H9 (cell line): ENCODE results near the gene CFDP1. TPM values are rescaled to one million over a fixed set of nuclear protein-coding genes. Genes with fewer than 3 reads are reported as not detected.
A peak's percentile ranks its signal among the peaks of the same experiment; 100 is the strongest.

ENCODE experiments used
- DNase-seq: peaks from one replicate; pipeline ENCODE4 v3.0.0-alpha.2; 2017
- H2AFZ ChIP-seq: one replicate; pipeline ENCODE4 v1.6.1; 2013; ENCODE audit warnings: mild to moderate bottlenecking, low read length, control low read depth, moderate library complexity
- H2AK5ac ChIP-seq: 2 replicates; pipeline ENCODE4 v1.6.1; 2013; ENCODE audit warnings: low read length, control low read depth, mixed read lengths; ENCODE audit not compliant: insufficient read length
- H2BK120ac ChIP-seq: one replicate; pipeline ENCODE4 v1.6.1; 2013; ENCODE audit warnings: low read depth, mild to moderate bottlenecking, low read length, control low read depth, inconsistent platforms; ENCODE audit not compliant: poor library complexity, severe bottlenecking
- H2BK12ac ChIP-seq: 2 replicates; pipeline ENCODE4 v1.6.1; 2013; ENCODE audit warnings: low read length, control low read depth, mixed read lengths, low read depth; ENCODE audit not compliant: insufficient read length
- H2BK15ac ChIP-seq: 2 replicates; pipeline ENCODE4 v1.6.1; 2013; ENCODE audit warnings: low read depth, low read length, control low read depth
- H2BK20ac ChIP-seq: one replicate; pipeline ENCODE4 v1.6.1; 2013; ENCODE audit warnings: low read depth, mild to moderate bottlenecking, low read length, control low read depth, inconsistent platforms; ENCODE audit not compliant: poor library complexity, severe bottlenecking
- H2BK5ac ChIP-seq: 2 replicates; pipeline ENCODE4 v1.6.1; 2013; ENCODE audit warnings: low read length, control low read depth, mixed read lengths; ENCODE audit not compliant: insufficient read length
- H3K14ac ChIP-seq: 2 replicates; pipeline ENCODE4 v1.6.1; 2013; ENCODE audit warnings: low read length, control low read depth; ENCODE audit not compliant: insufficient read depth
- H3K18ac ChIP-seq: 2 replicates; pipeline ENCODE4 v1.6.1; 2013; ENCODE audit warnings: low read depth, mild to moderate bottlenecking, mixed read lengths, low read length, control low read depth; ENCODE audit not compliant: insufficient read length
- H3K23ac ChIP-seq: 2 replicates; pipeline ENCODE4 v1.6.1; 2013; ENCODE audit warnings: low read length, control low read depth, mixed read lengths, low read depth; ENCODE audit not compliant: insufficient read length
- H3K23me2 ChIP-seq: 2 replicates; pipeline ENCODE4 v1.6.1; 2013; ENCODE audit warnings: low read depth, mild to moderate bottlenecking, mixed read lengths, low read length, control low read depth; ENCODE audit not compliant: insufficient read length, poor library complexity, severe bottlenecking
- H3K27ac ChIP-seq: 2 replicates; pipeline ENCODE4 v1.5.1; 2013; ENCODE audit warnings: low read length, control low read depth, mixed read lengths, low read depth; ENCODE audit not compliant: insufficient read length
- H3K27me3 ChIP-seq: 2 replicates; pipeline ENCODE4 v1.6.1; 2013; ENCODE audit warnings: low read length, control low read depth, inconsistent platforms; ENCODE audit not compliant: insufficient read depth
- H3K4ac ChIP-seq: 2 replicates; pipeline ENCODE4 v1.6.1; 2013; ENCODE audit warnings: low read depth, mild to moderate bottlenecking, control low read depth, inconsistent platforms, low read length, moderate library complexity
- H3K4me1 ChIP-seq: 2 replicates; pipeline ENCODE4 v1.6.1; 2013; ENCODE audit warnings: low read length, control low read depth, inconsistent platforms; ENCODE audit not compliant: insufficient read depth
- H3K4me2 ChIP-seq: 2 replicates; pipeline ENCODE4 v1.6.1; 2013; ENCODE audit warnings: low read length, control low read depth, mixed read lengths; ENCODE audit not compliant: insufficient read length, insufficient read depth
- H3K56ac ChIP-seq: 2 replicates; pipeline ENCODE4 v1.6.1; 2013; ENCODE audit warnings: low read depth, mild to moderate bottlenecking, mixed read lengths, low read length, control low read depth; ENCODE audit not compliant: insufficient read length
- H3K79me1 ChIP-seq: 2 replicates; pipeline ENCODE4 v1.6.1; 2013; ENCODE audit warnings: low read depth, mild to moderate bottlenecking, moderate library complexity, low read length, control low read depth, inconsistent platforms; ENCODE audit not compliant: insufficient read depth, poor library complexity, severe bottlenecking
- H3K79me2 ChIP-seq: 2 replicates; pipeline ENCODE4 v1.6.1; 2013; ENCODE audit warnings: low read length, control low read depth, inconsistent platforms; ENCODE audit not compliant: insufficient read depth
- H3K9ac ChIP-seq: 2 replicates; pipeline ENCODE4 v1.6.1; 2013; ENCODE audit warnings: low read length, control low read depth, mixed read lengths; ENCODE audit not compliant: insufficient read length; ENCODE audit errors: extremely low read depth
- H3K9me3 ChIP-seq: one replicate; pipeline ENCODE4 v1.6.1; 2013; ENCODE audit warnings: low read depth, low read length, inconsistent platforms; ENCODE audit not compliant: control insufficient read depth
- H3T11ph ChIP-seq: one replicate; pipeline ENCODE4 v1.6.1; 2013; ENCODE audit warnings: mild to moderate bottlenecking, low read length, control low read depth, inconsistent platforms
- H4K20me1 ChIP-seq: one replicate; pipeline ENCODE4 v1.6.1; 2013; ENCODE audit not compliant: control insufficient read depth, insufficient read length, insufficient read depth
- H4K5ac ChIP-seq: 2 replicates; pipeline ENCODE4 v1.6.1; 2013; ENCODE audit warnings: low read depth, mild to moderate bottlenecking, mixed read lengths, low read length, control low read depth; ENCODE audit not compliant: insufficient read length
- H4K8ac ChIP-seq: replicated peaks from 2 replicates; pipeline ENCODE4 v1.6.1; 2013; ENCODE audit warnings: low read length, control low read depth, mixed read lengths, low read depth; ENCODE audit not compliant: insufficient read length
- H4K91ac ChIP-seq: 2 replicates; pipeline ENCODE4 v1.6.1; 2013; ENCODE audit warnings: low read depth, mild to moderate bottlenecking, moderate library complexity, mixed read lengths, low read length, control low read depth; ENCODE audit not compliant: insufficient read length
- H3K27ac Mint-ChIP-seq, 3 experiments: 2 replicates in 2 of 3; 3 replicates in 1 of 3; pipeline ENCODE4 v1.8.0; 2020 to 2021; ENCODE audit warnings: mixed read lengths in 3 of 3, mild to moderate bottlenecking in 1 of 3, moderate library complexity in 1 of 3
- H3K27me3 Mint-ChIP-seq: 2 replicates; pipeline ENCODE4 v1.8.0; 2021; ENCODE audit warnings: low read depth, mild to moderate bottlenecking, moderate library complexity, mixed read lengths
- H3K36me3 Mint-ChIP-seq, 3 experiments: 2 replicates in 2 of 3; 3 replicates in 1 of 3; pipeline ENCODE4 v1.8.0; 2020 to 2021; ENCODE audit warnings: low read depth in 3 of 3, mixed read lengths in 3 of 3; ENCODE audit not compliant: insufficient read depth in 1 of 3
- H3K4me1 Mint-ChIP-seq, 2 experiments: 2 replicates each; pipeline ENCODE4 v1.8.0; 2020; ENCODE audit warnings: mixed read lengths in 2 of 2
- H3K4me3 Mint-ChIP-seq, 2 experiments: 2 replicates in 1 of 2; 3 replicates in 1 of 2; pipeline ENCODE4 v1.8.0; 2020 to 2021; ENCODE audit warnings: mild to moderate bottlenecking in 2 of 2, mixed read lengths in 2 of 2, moderate library complexity in 1 of 2
- H3K9me3 Mint-ChIP-seq, 2 experiments: 2 replicates in 1 of 2; 3 replicates in 1 of 2; pipeline ENCODE4 v1.8.0; 2020; ENCODE audit warnings: mild to moderate bottlenecking in 2 of 2, mixed read lengths in 2 of 2, moderate library complexity in 1 of 2
- CTCF ChIP-seq: fragments of 200-600 bp; sonication (generic); conservative IDR thresholded peaks from 3 replicates; pipeline ENCODE4 v1.8.0; 2021; ENCODE audit warnings: antibody characterized with exemption, mild to moderate bottlenecking
- WGBS: extraction: QIAGEN DNeasy Blood & Tissue Kit; methylation state at CpG from one replicate; pipeline ENCODE4 v1.1.7; 2013; ENCODE audit warnings: missing lambda C conversion rate, low lambda C conversion rate, mixed read lengths; ENCODE audit not compliant: insufficient read length; ENCODE audit errors: extremely low coverage; 5-methylcytosine and 5-hydroxymethylcytosine counted together
- total RNA-seq: library from RNA; stranded (reverse); gene quantifications from 2 replicates; pipeline ENCODE4 v1.2.1, GENCODE V29; 2021

Gene CFDP1
- total RNA-seq, 1 experiment from 2014 or later = 89.2 TPM

GRCh38 chr16:75385507-75386152 lies 47.7 kb downstream of the CFDP1 start:
- Histone ChIP-seq H3K9ac (no peak overlapping the region), H3K4ac (no peak overlapping the region), H2AK5ac (no peak overlapping the region), H4K8ac (no peak overlapping the region), H3K14ac (no peak overlapping the region), H2BK120ac (no peak overlapping the region), H4K91ac (no peak overlapping the region), H2BK20ac (no peak overlapping the region), H3K27ac (no peak overlapping the region), H2BK5ac (no peak overlapping the region), H2BK15ac (no peak overlapping the region), H3K4me1 (no peaks in the 10 kb centered on the region), H3K79me2 (no peaks in the 10 kb centered on the region), H3K18ac (no peak overlapping the region), H3K56ac (no peak overlapping the region), H2AFZ (no peak overlapping the region), H3K23ac (no peak overlapping the region), H3T11ph (no peak overlapping the region), H2BK12ac (no peak overlapping the region), H4K5ac (no peak overlapping the region), H3K23me2 (no peaks in the 10 kb centered on the region), H4K20me1 (no peaks in the 10 kb centered on the region), H3K9me3 (no peaks in the 10 kb centered on the region), H3K4me2 (no peak overlapping the region), H3K79me1 (no peaks in the 10 kb centered on the region), H3K27me3 (no peaks in the 10 kb centered on the region)
- H3K9me3 Mint-ChIP-seq = no peaks in the 10 kb centered on the region
- H3K27ac Mint-ChIP-seq = peak overlapping the region in 1 of 3 experiments; percentile 5; a peak in 1 of 7 replicates
- H3K4me3 Mint-ChIP-seq = no peak overlapping the region
- peak; percentile 89 for TF ChIP-seq CTCF
- peaks cover 2 to 3% of the 10 kb centered on the region in 2 experiments for H3K4me1 Mint-ChIP-seq
- no peak for DNase-seq
- WGBS = no CpG with 5 or more reads among the region's 5 CpGs
- peaks cover 1 to 26% (median 15%) of the 10 kb centered on the region in 3 experiments; a peak in 5 of 7 replicates for H3K36me3 Mint-ChIP-seq
- no peaks in the 10 kb centered on the region for H3K27me3 Mint-ChIP-seq
